SK-N-SH (cell line): Measurements from ENCODE around the gene CABP4. TPM values are rescaled to one million over a fixed set of nuclear protein-coding genes. Genes with fewer than 3 reads are reported as not detected.

Experiments
- CTCF ChIA-PET: fragments of 300-600, 350-600 bp; formaldehyde crosslinking; extraction: SDS; loops from one replicate; lab custom pipeline; 2021; lab: Yijun Ruan, JAX
- POLR2A ChIA-PET: fragments of 350-600 bp; sonication (Branson Sonifier 250); formaldehyde crosslinking; extraction: SDS; loops from one replicate; lab custom pipeline; 2020; ENCODE audit warnings: antibody characterized with exemption, inconsistent platforms; lab: Yijun Ruan, JAX
- DNase-seq: peaks from one replicate; pipeline ENCODE4 v3.0.0; 2012
- H2AFZ ChIP-seq: fragments of 200-600 bp; sonication (generic); 2 replicates; pipeline ENCODE4 v1.8.1; 2016; ENCODE audit warnings: antibody characterized with exemption, mild to moderate bottlenecking, low read depth
- H3F3A ChIP-seq: fragments of 200-600 bp; sonication (generic); replicated peaks from 2 replicates; pipeline ENCODE3; 2016; ENCODE audit warnings: antibody characterized with exemption, mild to moderate bottlenecking; ENCODE audit not compliant: insufficient read depth
- H3K27ac ChIP-seq, 2 experiments: fragments of 200-500 bp in 1 of 2; fragments of 200-600 bp in 1 of 2; sonication (Bioruptor generic) in 1 of 2; sonication (generic), shearing (Covaris generic) in 1 of 2; 2 replicates each; pipeline versions ENCODE4 v1.5.1 to v1.6.1; 2014 to 2016; ENCODE audit warnings: low read depth in 2 of 2, inconsistent platforms in 1 of 2, low read length in 1 of 2, mild to moderate bottlenecking in 1 of 2, mixed read lengths in 1 of 2
- H3K27me3 ChIP-seq: fragments of 200-600 bp; sonication (generic), shearing (Covaris generic); 2 replicates; pipeline ENCODE4 v1.6.1; 2016; ENCODE audit warnings: mixed run types; ENCODE audit not compliant: insufficient read depth
- H3K36me3 ChIP-seq, 2 experiments: fragments of 200-500 bp in 1 of 2; fragments of 200-600 bp in 1 of 2; sonication (Bioruptor generic) in 1 of 2; sonication (generic) in 1 of 2; replicated peaks in 1 of 2; 2 replicates each; pipeline versions ENCODE3 to v1.5.1; 2014 to 2016; ENCODE audit warnings: low read length in 1 of 2, mild to moderate bottlenecking in 1 of 2; ENCODE audit not compliant: insufficient read depth in 2 of 2, control insufficient read depth in 1 of 2
- H3K4me1 ChIP-seq, 2 experiments: fragments of 200-500 bp in 1 of 2; fragments of 200-600 bp in 1 of 2; sonication (Bioruptor generic) in 1 of 2; sonication (generic), shearing (Covaris generic) in 1 of 2; 2 replicates each; pipeline versions ENCODE4 v1.5.1 to v1.6.1; 2014 to 2016; ENCODE audit warnings: low read depth in 1 of 2, low read length in 1 of 2, mixed run types in 1 of 2; ENCODE audit not compliant: insufficient read depth in 2 of 2, control insufficient read depth in 1 of 2
- H3K4me2 ChIP-seq: fragments of 200-600 bp; sonication (generic), shearing (Covaris generic); 2 replicates; pipeline ENCODE4 v1.6.1; 2017; ENCODE audit warnings: mixed run types
- H3K4me3 ChIP-seq, 2 experiments: fragments of 200-500 bp in 1 of 2; fragments of 200-600 bp in 1 of 2; sonication (Bioruptor generic) in 1 of 2; sonication (generic), shearing (Covaris generic) in 1 of 2; 2 replicates each; pipeline versions ENCODE4 v1.5.1 to v1.8.1; 2014 to 2016; ENCODE audit warnings: low read depth in 2 of 2, inconsistent platforms in 1 of 2, low read length in 1 of 2, mild to moderate bottlenecking in 1 of 2, mixed read lengths in 1 of 2, moderate library complexity in 1 of 2
- H3K79me2 ChIP-seq: fragments of 200-600 bp; sonication (generic); 2 replicates; pipeline ENCODE4 v1.8.1; 2017; ENCODE audit warnings: mild to moderate bottlenecking; ENCODE audit not compliant: insufficient read depth
- H3K9ac ChIP-seq: fragments of 200-600 bp; sonication (generic); 2 replicates; pipeline ENCODE4 v1.6.1; 2017; ENCODE audit warnings: mixed run types
- H3K9me2 ChIP-seq: fragments of 200-600 bp; sonication (generic); 2 replicates; pipeline ENCODE4 v1.6.1; 2017; ENCODE audit warnings: mixed run types
- H3K9me3 ChIP-seq: fragments of 200-600 bp; sonication (generic); 2 replicates; pipeline ENCODE4 v1.6.1; 2017; ENCODE audit warnings: mixed run types, mild to moderate bottlenecking, moderate library complexity
- H4K20me1 ChIP-seq: fragments of 200-600 bp; sonication (generic); 2 replicates; pipeline ENCODE4 v1.6.1; 2017; ENCODE audit warnings: mild to moderate bottlenecking, mixed run types; ENCODE audit not compliant: insufficient read depth
- FOXM1 ChIP-seq: IDR thresholded peaks from 2 replicates; pipeline ENCODE4 v1.4.0; 2012; ENCODE audit warnings: low read depth, mild to moderate bottlenecking
- MAX ChIP-seq: IDR thresholded peaks from 2 replicates; pipeline ENCODE4 v1.4.0; 2012; ENCODE audit warnings: low read depth
- MXI1 ChIP-seq: IDR thresholded peaks from 2 replicates; pipeline ENCODE4 v1.6.1; 2012; ENCODE audit warnings: mild to moderate bottlenecking, low read depth, low read length, improper control_type of control experiment
- NFIC ChIP-seq: IDR thresholded peaks from 2 replicates; pipeline ENCODE4 v1.4.0; 2012; ENCODE audit warnings: borderline replicate concordance
- PBX3 ChIP-seq: IDR thresholded peaks from 2 replicates; pipeline ENCODE4; 2012
- POLR2AphosphoS5 ChIP-seq: IDR thresholded peaks from 2 replicates; pipeline ENCODE4 v1.6.1; 2012; ENCODE audit warnings: low read depth, low read length
- RFX5 ChIP-seq: IDR thresholded peaks from 2 replicates; pipeline ENCODE4 v1.6.1; 2012; ENCODE audit warnings: mild to moderate bottlenecking, improper control_type of control experiment, low read length
- RXRA ChIP-seq: IDR thresholded peaks from 2 replicates; pipeline ENCODE4 v1.4.0; 2012; ENCODE audit warnings: low read depth, mild to moderate bottlenecking, borderline replicate concordance
- SIN3A ChIP-seq: IDR thresholded peaks from 2 replicates; pipeline ENCODE4 v1.6.1; 2012; ENCODE audit warnings: low read depth, mild to moderate bottlenecking, low read length, moderate library complexity, borderline replicate concordance
- USF2 ChIP-seq: fragments of 150-350 bp; IDR thresholded peaks from 2 replicates; pipeline ENCODE4 v1.6.1; 2017; ENCODE audit warnings: antibody characterized with exemption, low read length, low read depth, borderline replicate concordance
- YY1 ChIP-seq: IDR thresholded peaks from 2 replicates; pipeline ENCODE4 v1.4.0; 2012; ENCODE audit warnings: low read depth, mild to moderate bottlenecking
- ZBTB33 ChIP-seq: IDR thresholded peaks from 2 replicates; pipeline ENCODE4 v1.4.0; 2012; ENCODE audit warnings: low read depth, borderline replicate concordance
- WGBS: methylation state at CpG from one replicate; pipeline ENCODE4 v1.1.6; 2017; ENCODE audit warnings: low lambda C conversion rate; 5-methylcytosine and 5-hydroxymethylcytosine counted together
- polyA plus RNA-seq, 3 experiments: library from polyadenylated mRNA; depleted of rRNA; stranded (reverse); fragments of >200 nt; gene quantifications; 2 replicates each; pipeline ENCODE4 v1.2.3, GENCODE V29; 2012
- TF ChIP-seq, protein P1 (sequence below): fragments of 150-350 bp; IDR thresholded peaks from 2 replicates; pipeline ENCODE4 v1.6.1; 2016; ENCODE audit warnings: mild to moderate bottlenecking, low read depth, low read length

The CABP4 gene
- polyA plus RNA-seq, 1 of the 3 experiments (the other 2 are of a cell fraction): not detected

DNA sequence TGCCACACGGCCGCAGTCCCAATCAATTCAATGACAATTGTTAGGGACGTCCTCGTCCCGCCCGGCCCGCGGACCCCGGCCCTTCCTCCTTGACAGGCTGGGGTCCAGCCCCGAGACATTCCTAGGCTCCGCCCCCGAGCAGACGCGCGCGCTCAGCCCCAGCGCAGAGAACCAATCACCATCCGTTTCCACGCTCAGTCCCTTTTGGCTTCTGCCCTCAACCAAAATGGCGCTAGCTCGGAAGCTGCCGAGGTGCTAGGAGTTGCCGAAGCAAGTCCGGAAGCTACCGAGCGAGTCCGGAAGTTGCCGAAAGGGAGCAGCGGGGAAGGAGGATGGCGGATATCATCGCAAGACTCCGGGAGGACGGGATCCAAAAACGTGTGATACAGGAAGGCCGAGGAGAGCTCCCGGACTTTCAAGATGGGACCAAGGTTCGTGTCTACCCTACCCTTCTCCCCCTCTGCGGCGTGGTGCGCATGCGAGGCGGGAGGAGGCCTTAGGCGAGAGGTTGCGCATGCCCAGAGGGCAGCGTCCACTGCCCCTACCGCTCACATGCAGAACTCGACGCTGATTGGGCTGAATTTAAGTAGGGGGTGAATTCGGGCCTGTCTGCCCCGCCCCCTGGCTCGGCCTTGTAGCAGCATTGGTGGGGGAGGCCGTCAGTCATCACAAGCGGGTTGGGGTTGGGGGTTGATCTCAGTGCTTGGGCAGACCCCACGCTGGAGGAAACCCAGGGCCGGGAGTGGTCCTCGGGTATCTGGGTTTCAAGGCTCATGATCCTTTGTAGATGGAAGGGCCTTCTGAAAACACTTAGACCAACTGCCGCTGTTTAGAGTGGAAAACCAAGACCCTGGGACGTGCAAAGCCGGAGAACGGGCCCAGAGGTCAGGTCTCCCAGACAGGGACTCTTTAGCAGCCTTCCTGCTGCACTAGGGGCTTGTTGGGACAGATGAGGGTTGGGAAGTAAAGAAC lies 28.0 kb downstream of the CABP4 start, which contains the start of gene AIP (continued):
- no peak for TF ChIP-seq USF2
- TF ChIP-seq MAX: peak; percentile 100
- TF ChIP-seq PBX3: peak; percentile 74
- peak; percentile 99 for TF ChIP-seq YY1
- no peak for TF ChIP-seq NFIC
- no peak; the same call in 1 of the 2 replicates for TF ChIP-seq SIN3A
- peak; percentile 71 for TF ChIP-seq POLR2AphosphoS5
- peak; percentile 69 for TF ChIP-seq MXI1
- TF ChIP-seq RXRA: no peak
- TF ChIP-seq, protein P1, sequence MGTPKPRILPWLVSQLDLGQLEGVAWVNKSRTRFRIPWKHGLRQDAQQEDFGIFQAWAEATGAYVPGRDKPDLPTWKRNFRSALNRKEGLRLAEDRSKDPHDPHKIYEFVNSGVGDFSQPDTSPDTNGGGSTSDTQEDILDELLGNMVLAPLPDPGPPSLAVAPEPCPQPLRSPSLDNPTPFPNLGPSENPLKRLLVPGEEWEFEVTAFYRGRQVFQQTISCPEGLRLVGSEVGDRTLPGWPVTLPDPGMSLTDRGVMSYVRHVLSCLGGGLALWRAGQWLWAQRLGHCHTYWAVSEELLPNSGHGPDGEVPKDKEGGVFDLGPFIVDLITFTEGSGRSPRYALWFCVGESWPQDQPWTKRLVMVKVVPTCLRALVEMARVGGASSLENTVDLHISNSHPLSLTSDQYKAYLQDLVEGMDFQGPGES: no peak

- Histone ChIP-seq H3F3A (peaks cover 7% of the 10 kb centered on the region), H3K4me2 (peak overlapping the region; percentile 79), H3K9me2 (no peaks in the 10 kb centered on the region), H3K79me2 (peaks cover 25% of the 10 kb centered on the region), H3K4me1 (peaks cover 6 to 17% of the 10 kb centered on the region in 2 experiments; a peak in 3 of 4 replicates), H3K4me3 (peak overlapping the region; percentile 54 to 62; a peak in 3 of 4 replicates), H3K9ac (no peak overlapping the region), H3K36me3 (peaks cover 0 to 7% of the 10 kb centered on the region in 2 experiments), H3K27me3 (no peaks in the 10 kb centered on the region)
- DNase-seq: no peak
- TF ChIP-seq NFIC (no peak), USF2 (no peak), RFX5 (no peak), ZBTB33 (no peak), FOXM1 (no peak)
- TF ChIP-seq, all 33 proteins: peak for 0
- Histone ChIP-seq H3K27ac (no peak overlapping the region), H2AFZ (no peak overlapping the region), H4K20me1 (no peaks in the 10 kb centered on the region), H3K9me3 (no peaks in the 10 kb centered on the region)
- 92% methylated on average over 16 of the region's 16 CpGs for WGBS
- ChIA-PET POLR2A (interaction anchor here (1.4 kb wide), 1 partner anchor 15 kb away, joined by 6 read pairs; the partner anchor contains the start of gene TMEM134), CTCF (no interaction called here)
Measured at GRCh38 chr11:67483831-67484665, 28.9 kb downstream of the CABP4 start.
